ENCODE results near the gene MT1B.
"Not testable (repeated sequence)": the region's sequence is repeated elsewhere in the genome, so short reads cannot be mapped to it uniquely, and the experiment has no call there.

MT1B gene

GRCh38 chr16:56665286-56666261 is 13.9 kb downstream of the MT1B start:
- in situ Hi-C loops (cut with HindIII; ENCODE audit: low sequenced_read_pairs), result loop anchor here (5.0 kb wide), 1 partner anchor 53 kb away; no protein-coding TSS in a partner anchor

- in situ Hi-C loops (cut with HindIII; ENCODE audit: low sequenced_read_pairs), result loop anchor here (5.0 kb wide), 1 partner anchor 56 kb away; no protein-coding TSS in a partner anchor
Observed at GRCh38 chr16:56667581-56668571, 16.2 kb downstream of the MT1B start, which contains the start of gene MT1G. Gene MT1G, minus strand, starts transcription at chr16:56668065. Its CDS starts 72 bp downstream, at chr16:56667993.

- in situ Hi-C loops (cut with HindIII; ENCODE audit: low sequenced_read_pairs), result loop anchor here (5.0 kb wide), 1 partner anchor 57 kb away; no protein-coding TSS in a partner anchor
Observed at GRCh38 chr16:56669005-56669839, 17.5 kb downstream of the MT1B start, which contains the start of gene MT1H. Gene MT1H, plus strand, starts transcription at chr16:56669814. Its CDS starts 71 bp downstream, at chr16:56669885.

GRCh38 chr16:56669840-56670619 is 18.3 kb downstream of the MT1B start:
- in situ Hi-C loops (cut with HindIII; ENCODE audit: low sequenced_read_pairs), result loop anchor here (5.0 kb wide), 1 partner anchor 58 kb away; no protein-coding TSS in a partner anchor

GRCh38 chr16:56670620-56670934 is 18.9 kb downstream of the MT1B start:
- in situ Hi-C loops (cut with HindIII; ENCODE audit: low sequenced_read_pairs), result no loop called here

- in situ Hi-C loops (cut with HindIII; ENCODE audit: low sequenced_read_pairs), result not testable (repeated sequence)
Observed at GRCh38 chr16:56671691-56672090, 20.0 kb downstream of the MT1B start.

- in situ Hi-C loops (cut with HindIII; ENCODE audit: low sequenced_read_pairs), result not testable (repeated sequence)
Observed at GRCh38 chr16:56672171-56672570, 20.5 kb downstream of the MT1B start.

- in situ Hi-C loops (cut with HindIII; ENCODE audit: low sequenced_read_pairs), result no loop called here
Observed at GRCh38 chr16:56672761-56673536, 21.3 kb downstream of the MT1B start.

- in situ Hi-C loops (cut with HindIII; ENCODE audit: low sequenced_read_pairs), result no loop called here
Observed at GRCh38 chr16:56673921-56674320, 22.2 kb downstream of the MT1B start.

GRCh38 chr16:56674570-56674969 is 22.9 kb downstream of the MT1B start:
- in situ Hi-C loops (cut with HindIII; ENCODE audit: low sequenced_read_pairs), result not testable (repeated sequence)

- in situ Hi-C loops (cut with HindIII; ENCODE audit: low sequenced_read_pairs), result no loop called here
Observed at GRCh38 chr16:56675685-56676210, 24.1 kb downstream of the MT1B start.

GRCh38 chr16:56677474-56677873 is 25.8 kb downstream of the MT1B start:
- in situ Hi-C loops (cut with HindIII; ENCODE audit: low sequenced_read_pairs), result no loop called here

- in situ Hi-C loops (cut with HindIII; ENCODE audit: low sequenced_read_pairs), result no loop called here
Observed at GRCh38 chr16:56679078-56679730, 27.5 kb downstream of the MT1B start.

GRCh38 chr16:56679818-56680217 is 28.1 kb downstream of the MT1B start:
- in situ Hi-C loops (cut with HindIII; ENCODE audit: low sequenced_read_pairs), result no loop called here

- in situ Hi-C loops (cut with HindIII; ENCODE audit: low sequenced_read_pairs), result no loop called here
Observed at GRCh38 chr16:56681939-56682702, 30.4 kb downstream of the MT1B start, which contains the start of gene MT1X. Gene MT1X, plus strand, starts transcription at chr16:56682470. Its CDS starts 71 bp downstream, at chr16:56682541.

GRCh38 chr16:56682703-56683397 is 31.2 kb downstream of the MT1B start:
- in situ Hi-C loops (cut with HindIII; ENCODE audit: low sequenced_read_pairs), result no loop called here

Data from DLD1 (cell line).